Left ventricle myocardium superior (tissue), 1 donor: ENCODE data around the gene OS9. TPM values are rescaled to one million over a fixed set of nuclear protein-coding genes. Genes with fewer than 3 reads are reported as not detected.

Source experiments
- ATAC-seq: fragments of 200-7000 bp; cut with Tn5 transposase; one replicate; pipeline ENCODE4 v1.9.1; 2020; ENCODE audit warnings: mild to moderate bottlenecking, moderate library complexity
- DNase-seq: peaks from one replicate; pipeline ENCODE4 v3.0.0-alpha.2; 2020
- intact Hi-C: fragments of 100-400 bp; cut with micrococcal nuclease; formaldehyde crosslinking; loops from one replicate; pipeline ENCODE4 v1.11.0; 2022
- total RNA-seq: library from RNA; stranded (reverse); fragmentation: NEBNext Ultra II Directional; extraction: Animal tissue kit (Norgen Biotek cat#: 25700); gene quantifications from one replicate; pipeline ENCODE4 v1.2.1, GENCODE V29; 2021
- donor health status: DM: no; HTN: yes; CAD: no; lungs with severe emphysema.

Gene OS9
- total RNA-seq, 1 donor from 2014 or later = 104 TPM

GRCh38 chr12:57732726-57733593, 39.0 kb downstream of the OS9 start:
- ATAC-seq (no peak), DNase-seq (no peak)
- intact Hi-C loops = no loop called here

DNA sequence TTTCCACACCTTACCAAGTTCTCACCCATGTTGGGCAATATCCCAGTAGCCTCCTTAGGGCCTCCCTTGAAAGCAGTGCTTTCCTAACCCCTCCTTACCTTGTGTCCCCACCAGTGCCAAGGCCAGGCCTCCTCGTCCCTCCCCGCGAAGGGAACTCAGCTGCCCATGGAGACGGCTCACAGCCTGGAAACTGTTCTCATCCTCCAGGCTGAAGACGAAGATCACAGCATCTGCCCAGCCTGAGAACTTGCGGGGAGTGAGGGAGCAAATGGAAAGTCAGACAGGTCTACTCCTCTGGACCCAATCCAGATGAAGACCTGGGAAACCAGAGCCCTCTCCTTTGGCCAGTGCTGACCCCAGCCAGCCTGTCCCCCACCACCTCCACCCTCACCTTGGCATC, 40.0 kb downstream of the OS9 start:
- intact Hi-C loops = no loop called here
- ATAC-seq = no peak
- no peak for DNase-seq

GRCh38 chr12:57734591-57734990, 40.7 kb downstream of the OS9 start:
- no peak for ATAC-seq
- intact Hi-C loops = no loop called here

GRCh38 chr12:57735198-57735855, 41.4 kb downstream of the OS9 start:
- DNase-seq (no peak), ATAC-seq (no peak)
- intact Hi-C loops = no loop called here

More at GRCh38 chr12:57734591-57734990, 40.7 kb downstream of the OS9 start:
- no peak for DNase-seq

GRCh38 chr12:57735952-57736740, 42.2 kb downstream of the OS9 start:
- peak; percentile 55 for ATAC-seq
- intact Hi-C loops = no loop called here
- peak; percentile 63 for DNase-seq

DNA sequence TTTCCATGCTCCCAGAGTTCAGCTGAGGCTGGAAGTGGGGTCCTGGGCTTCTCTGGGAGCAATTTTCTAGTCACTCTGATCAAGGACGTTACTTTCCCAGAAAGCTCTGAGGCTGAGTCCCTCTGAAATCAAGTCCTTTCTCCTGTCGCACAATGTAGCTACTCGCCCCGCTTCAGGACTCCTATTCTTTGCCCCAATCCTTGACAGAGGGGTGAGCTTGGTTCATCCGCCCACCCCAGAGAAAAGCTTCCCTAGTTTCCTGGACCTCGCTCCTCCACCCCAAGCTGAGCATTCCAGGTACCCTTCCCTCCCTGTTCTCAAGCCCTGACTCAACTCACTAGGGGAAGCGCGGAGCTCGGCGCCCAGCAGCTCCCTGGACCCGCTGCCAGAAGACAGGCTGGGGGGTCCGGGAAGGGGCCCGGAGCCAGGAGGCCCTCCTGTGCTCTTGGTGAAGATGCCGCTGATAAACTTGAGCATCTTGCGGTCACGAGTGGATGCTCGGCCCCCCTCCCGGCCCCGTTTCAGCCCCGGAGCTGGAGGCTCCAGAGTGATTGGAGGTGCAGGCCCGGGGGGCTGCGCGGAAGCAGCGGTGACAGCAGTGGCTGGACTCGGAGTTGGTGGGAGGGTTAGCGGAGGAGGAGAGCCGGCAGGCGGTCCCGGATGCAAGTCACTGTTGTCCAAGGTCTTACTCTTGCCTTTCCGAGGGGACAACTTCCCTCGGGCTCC, 43.0 kb downstream of the OS9 start:
- ATAC-seq = no peak
- intact Hi-C loops = no loop called here
- no peak for DNase-seq

DNA sequence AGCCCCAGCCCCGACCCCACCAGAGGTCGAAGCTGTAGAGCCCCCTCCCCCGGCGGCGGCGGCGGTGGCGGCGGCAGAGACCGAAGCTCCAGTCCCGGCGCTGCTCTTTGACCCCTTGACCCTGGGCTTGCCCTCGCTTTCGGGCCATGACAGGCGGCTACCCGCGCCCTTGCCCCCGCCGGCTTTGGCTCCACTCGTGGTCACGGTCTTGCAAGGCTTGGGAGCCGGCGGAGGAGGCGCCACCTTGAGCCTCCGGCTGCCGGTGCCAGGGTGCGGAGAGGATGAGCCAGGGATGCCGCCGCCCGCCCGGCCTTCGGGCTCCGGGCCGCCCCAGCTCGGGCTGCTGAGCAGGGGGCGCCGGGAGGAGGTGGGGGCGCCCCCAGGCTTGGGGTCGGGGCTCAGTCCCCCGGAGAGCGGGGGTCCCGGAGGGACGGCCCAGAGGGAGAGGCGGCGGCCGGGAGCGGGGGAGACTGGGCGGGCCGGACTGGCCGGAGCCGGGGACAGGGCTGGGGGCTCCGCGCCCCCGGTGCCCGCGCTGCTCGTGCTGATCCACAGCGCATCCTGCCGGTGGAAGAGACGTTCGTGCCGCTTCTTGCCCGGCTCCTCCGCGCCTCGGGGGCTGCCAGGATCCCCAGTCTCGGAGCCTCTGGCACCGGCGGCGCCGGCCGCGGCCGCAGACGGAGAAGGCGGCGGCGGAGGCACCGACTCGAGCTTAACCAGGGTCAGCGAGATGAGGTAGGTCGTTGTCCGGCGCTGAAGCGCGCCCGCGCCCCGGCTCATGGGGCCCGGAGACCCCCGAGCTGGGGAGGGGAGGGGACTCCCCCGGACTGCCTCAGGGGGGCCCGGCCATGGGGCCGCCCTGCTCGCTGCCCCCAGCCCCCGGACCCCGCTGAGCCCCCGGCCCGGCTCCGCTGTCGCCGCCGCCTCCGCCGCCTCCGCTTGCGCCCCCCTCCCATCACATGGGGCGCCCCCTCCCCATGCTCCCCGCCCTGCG, 43.8 kb downstream of the OS9 start:
- DNase-seq (no peak), ATAC-seq (no peak)
- intact Hi-C loops = no loop called here

DNA sequence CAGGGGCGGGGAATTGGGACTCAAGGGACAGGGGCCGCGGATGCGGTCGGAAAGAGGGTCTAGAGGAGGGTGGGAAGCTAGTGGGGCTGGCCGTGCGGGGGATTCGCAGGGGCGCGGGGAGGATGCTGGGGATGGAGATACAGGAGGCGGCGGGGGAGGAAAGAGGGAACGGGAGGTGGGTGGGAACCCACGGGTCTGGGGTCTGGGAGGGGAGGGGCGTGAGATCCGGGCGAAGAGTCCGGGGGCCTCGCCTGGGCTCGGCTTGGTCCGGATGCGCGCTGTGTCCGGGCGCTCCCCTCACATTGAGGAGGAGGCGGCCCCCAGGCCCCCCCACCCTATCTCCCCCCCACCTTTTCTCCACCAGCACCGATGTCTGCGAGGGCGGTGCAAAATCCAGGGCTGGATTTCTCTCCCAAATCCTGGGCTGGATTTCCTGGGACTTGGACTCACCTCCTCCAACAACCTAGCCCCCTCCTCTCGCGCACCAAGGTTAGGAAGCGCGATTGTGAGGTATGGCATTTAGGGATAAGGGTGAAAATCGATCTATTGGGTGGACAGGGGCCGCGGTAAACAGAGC, 44.8 kb downstream of the OS9 start, which contains the start of gene AGAP2:
Gene AGAP2, minus strand, starts transcription at position 82 of the 577 bp plus-strand sequence. CDS start 496 bp downstream, outside the sequence.
- intact Hi-C loops = no loop called here
- DNase-seq (no peak), ATAC-seq (no peak)

DNA sequence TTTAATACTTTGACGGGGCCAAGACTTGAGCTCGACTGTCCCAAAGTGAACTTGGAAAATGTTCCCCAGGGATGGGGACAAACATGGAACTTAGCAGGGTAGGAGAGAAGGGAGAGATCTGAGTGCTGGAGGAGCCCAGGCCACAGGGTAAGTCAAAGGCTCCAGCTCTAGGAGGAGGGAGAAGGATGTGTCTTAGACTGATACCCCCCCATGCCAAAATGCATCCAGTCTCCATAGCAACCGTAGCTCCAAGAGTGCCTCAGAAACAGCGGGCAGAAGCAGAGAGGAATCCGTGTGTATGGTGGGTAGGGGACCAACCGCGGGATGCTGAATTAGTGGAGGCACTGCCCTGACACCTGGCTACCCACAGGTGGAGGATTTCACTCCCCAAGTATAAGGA, 45.5 kb downstream of the OS9 start:
- no peak for ATAC-seq
- DNase-seq = no peak
- intact Hi-C loops = no loop called here

- no peak for ATAC-seq
- DNase-seq = no peak
- intact Hi-C loops = no loop called here
Measured at GRCh38 chr12:57739914-57740538, 46.1 kb downstream of the OS9 start.

GRCh38 chr12:57740656-57741412, 46.9 kb downstream of the OS9 start:
- intact Hi-C loops = no loop called here
- ATAC-seq (no peak), DNase-seq (no peak)

DNA sequence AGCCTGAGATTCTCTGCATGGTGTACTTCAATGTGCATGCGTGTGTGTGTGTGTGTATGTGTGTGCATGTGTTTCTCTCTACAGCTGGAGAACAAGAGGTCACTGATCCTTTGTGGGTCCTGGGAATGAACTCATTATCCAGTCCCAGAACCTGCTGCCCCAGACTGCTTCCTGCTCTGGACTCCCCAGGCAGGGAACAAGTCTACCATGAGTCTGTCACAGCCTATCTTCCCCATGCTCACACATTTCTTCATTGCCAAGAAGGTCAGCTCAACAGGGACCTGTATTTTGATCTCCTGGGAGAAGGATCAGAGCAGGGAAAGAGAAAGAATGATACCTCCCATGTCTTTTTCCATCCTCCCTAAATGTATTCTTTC, 47.5 kb downstream of the OS9 start:
- intact Hi-C loops = no loop called here
- DNase-seq = no peak

DNA sequence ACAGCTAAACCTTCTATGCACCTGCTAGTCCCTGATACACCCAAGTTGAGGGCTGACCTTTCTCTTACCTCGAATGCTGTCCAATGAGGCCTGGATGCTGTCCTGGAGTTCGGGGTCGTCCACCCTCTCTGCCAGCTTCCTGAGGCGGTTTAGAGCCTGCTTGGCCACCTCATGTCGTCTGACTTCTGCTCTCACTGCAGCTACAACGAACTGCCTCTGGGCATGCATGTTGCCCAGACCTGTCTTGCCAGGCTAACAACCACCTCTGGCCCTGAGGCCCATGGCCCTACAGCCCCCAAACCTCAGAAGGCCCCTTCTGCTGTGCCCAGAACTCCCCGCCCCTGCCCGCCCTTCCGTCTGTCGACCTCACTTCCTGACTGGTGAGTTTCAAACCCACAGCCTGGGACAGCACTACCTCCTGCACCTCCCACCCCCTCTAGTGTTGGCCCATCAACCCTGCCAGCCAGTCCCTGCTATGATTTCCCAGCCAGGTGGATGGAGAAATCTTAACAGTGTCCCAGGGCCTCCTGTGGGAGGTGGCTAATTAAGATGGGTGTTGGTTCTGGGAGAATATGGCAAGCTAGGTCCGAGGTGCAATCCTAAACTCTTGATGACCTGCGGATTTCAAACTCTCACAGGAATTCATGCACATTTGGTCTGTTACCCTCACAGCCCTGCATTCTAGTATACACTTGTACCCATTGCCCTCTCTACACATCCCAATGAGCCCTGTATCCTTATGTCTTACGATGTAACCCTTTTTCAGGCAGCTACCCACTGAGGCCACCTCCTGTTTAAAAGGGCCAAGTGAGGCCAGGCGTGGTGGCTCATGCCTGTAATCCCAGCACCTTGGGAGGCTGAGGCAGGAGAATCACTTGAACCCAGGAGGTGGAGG, 48.2 kb downstream of the OS9 start:
- no peak for ATAC-seq
- intact Hi-C loops = no loop called here
- DNase-seq = no peak

More for the DNA sequence above, 47.5 kb downstream of the OS9 start:
- peak; percentile 4 for ATAC-seq

DNA sequence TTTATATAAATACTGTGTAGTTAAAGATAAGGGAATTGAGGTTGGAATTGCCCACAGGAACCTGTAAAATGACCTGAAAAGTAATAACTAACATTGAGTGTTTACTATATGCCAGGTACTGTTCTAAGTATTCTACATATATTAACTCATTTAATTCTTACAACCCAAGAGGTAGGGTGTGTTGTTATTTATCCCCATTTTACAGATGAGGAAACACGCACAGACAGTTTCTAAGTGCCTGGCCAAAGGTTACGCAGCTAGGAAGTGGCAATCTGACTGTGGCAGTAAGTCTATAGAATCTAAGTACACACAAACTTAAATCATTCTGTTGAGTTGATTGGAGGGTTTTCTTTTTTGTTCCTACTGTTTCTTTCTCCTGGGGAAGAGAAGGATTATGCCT, 49.8 kb downstream of the OS9 start:
- DNase-seq = no peak
- ATAC-seq = no peak
- intact Hi-C loops = no loop called here

GRCh38 chr12:57744194-57744776, 50.4 kb downstream of the OS9 start:
- DNase-seq = peak; percentile 73
- ATAC-seq = peak; percentile 58
- intact Hi-C loops = no loop called here
